ENCODE measurements around the gene PBRM1.

Gene PBRM1

GRCh38 chr3:52521881-52522650 lies 163.6 kb downstream of the PBRM1 start:
- no peak for DNase-seq

DNA sequence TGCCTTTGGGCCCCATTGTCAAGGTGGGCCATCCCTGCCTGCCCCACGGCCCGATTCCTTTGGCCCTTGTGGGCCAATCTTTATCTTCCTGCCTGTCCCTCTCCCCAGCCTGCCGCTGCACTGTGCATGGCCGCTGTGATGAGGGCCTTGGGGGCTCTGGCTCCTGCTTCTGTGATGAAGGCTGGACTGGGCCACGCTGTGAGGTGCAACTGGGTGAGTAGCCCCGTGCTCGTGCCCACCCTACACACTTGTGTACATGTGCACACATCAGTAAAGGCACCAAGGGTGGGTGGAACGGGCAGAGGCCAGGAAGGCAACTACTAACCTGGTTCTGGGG lies 164.3 kb downstream of the PBRM1 start:
- no peak for DNase-seq

DNA sequence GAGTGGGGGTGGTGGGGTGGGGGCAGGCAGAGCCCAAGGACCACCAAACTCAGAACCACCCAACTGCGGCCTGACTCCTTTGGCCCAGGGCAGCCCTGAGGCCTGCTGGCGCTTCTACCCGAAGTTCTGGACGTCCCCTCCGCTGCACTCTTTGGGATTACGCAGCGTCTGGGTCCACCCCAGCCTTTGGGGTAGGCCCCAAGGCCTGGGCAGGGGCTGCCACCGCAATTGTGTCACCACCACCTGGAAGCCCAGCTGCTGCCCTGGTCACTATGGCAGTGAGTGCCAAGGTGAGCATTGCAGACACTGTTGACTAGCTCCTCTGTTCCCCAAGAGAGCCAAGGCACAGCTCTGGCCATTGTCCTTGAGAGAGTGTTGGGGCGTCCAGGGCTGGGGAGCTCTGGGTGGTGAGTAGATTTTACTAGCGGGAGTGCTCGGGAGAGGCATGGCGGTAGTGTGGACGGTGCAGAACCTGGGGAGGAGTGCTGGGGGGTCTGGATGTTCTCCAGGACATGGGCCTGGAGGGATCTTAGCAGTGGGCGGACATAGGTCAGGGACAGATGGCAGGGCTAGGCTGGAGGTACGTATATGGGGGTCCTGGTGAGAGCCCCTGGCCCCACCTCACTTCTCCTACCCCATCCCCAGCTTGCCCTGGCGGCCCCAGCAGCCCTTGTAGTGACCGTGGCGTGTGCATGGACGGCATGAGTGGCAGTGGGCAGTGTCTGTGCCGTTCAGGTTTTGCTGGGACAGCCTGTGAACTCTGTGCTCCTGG lies 164.8 kb downstream of the PBRM1 start:
- no peak for DNase-seq

DNA sequence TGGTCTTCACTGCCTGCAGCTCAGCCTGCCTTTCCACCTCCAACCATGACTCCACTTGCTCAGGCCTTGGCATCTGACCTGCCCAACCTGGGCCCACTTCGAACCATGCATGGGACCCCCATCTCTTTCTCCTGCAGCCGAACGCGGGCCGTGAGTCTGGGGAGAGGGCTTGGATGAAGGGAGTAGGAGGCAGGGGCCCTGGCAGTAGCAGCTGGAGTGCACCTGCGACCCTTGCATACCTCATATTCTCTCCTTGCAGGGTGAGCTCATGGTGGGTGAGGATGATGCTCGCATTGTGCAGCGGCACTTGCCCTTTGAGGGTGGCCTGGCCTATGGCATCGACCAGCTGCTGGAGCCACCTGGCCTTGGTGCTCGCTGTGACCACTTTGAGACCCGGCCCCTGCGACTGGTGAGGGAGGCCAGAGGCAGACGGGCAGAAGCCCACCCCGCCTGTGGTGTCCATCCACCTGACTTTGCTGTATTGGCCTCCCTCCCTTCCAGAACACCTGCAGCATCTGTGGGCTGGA lies 165.5 kb downstream of the PBRM1 start:
- no peak for DNase-seq

DNA sequence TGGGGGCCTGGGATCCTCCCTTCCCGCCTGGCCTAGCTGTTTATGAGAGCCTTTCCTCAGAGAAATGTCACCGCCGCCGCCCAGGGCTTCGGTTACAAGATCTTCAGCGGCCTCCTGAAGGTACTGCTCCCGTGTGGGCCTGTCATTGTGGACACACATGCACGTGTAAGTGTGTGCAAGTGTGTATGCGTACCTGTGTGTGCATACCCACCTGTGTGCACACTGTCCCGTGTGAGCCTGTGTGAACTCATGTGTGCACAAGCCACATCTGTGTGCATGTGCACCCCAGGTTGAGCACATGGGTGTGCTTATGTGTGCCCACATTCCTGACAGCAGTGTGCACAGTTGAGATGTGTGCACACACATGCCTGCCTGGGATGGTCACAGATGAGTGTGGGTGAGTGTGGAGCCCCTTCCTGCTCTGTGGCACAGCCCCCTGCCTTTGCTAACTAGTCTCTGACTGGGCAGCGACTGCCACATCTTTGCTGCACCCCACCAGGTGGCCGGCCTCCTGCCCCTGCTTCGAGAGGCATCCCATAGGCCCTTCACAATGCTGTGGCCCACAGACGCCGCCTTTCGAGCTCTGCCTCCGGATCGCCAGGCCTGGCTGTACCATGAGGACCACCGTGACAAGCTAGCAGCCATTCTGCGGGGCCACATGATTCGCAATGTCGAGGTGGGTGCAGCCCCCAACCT lies 166.1 kb downstream of the PBRM1 start:
- DNase-seq: no peak

GRCh38 chr3:52518723-52519444 lies 166.8 kb downstream of the PBRM1 start:
- no peak for DNase-seq

GRCh38 chr3:52517796-52518722 lies 167.7 kb downstream of the PBRM1 start:
- no peak for DNase-seq

- no peak for DNase-seq
Measured at GRCh38 chr3:52516509-52517195, 169.1 kb downstream of the PBRM1 start.

DNA sequence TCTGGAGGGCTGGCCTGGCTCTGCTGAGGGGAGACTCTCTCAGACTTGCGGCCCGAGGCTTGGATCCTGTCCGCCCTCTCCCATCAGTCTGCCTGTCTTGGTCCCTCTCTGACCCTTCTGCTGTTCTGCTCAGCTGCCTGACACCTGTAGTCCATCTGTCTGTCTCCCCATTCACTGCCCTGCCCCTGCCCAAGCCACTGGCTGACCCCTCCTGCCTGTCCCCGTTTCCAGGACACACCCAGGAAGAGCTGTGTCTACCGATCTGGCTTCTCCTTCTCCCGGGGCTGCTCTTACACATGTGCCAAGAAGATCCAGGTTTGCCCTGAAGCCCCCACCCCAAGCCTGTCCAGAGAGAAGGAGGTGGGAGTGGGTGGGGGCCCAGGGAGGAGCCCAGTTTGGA lies 170.5 kb downstream of the PBRM1 start:
- no peak for DNase-seq

DNA sequence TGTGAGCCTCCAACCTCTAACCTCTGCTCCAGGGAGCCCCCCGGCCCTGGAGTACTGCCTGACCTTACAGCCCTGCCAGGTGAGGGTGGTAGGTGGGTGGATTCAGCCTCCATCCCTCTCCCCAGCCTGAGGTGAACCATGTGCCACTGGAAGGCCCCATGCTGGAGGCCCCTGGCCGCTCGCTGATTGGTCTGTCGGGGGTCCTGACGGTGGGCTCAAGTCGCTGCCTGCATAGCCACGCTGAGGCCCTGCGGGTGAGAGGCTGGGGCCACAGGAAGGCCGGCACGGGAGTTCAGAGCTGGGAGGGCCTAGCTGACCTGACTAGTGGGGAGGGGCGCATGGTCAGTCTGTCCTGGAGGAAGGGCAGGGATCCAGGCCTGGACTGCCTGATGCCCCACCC lies 171.1 kb downstream of the PBRM1 start:
- DNase-seq: no peak

- no peak for DNase-seq
Measured at GRCh38 chr3:52513281-52513680, 172.4 kb downstream of the PBRM1 start.

DNA sequence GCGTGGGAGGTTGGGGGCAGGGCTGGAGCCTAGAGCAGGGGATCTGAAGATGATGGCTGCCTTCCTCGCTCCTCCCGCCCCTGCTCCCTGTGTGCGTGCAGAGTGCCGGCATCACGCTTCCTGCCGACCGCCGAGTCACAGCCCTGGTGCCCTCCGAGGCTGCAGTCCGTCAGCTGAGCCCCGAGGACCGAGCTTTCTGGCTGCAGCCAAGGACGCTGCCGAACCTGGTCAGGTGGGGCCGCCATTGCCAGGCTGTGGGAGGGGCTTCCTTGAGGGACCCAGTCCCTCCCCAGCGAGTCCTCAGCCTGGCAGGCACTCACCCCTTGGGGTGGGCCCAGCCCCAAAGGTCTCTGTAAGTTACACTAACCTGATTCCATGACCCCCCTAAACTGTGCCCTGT lies 173.0 kb downstream of the PBRM1 start:
- DNase-seq: no peak

GRCh38 chr3:52512105-52512504 lies 173.6 kb downstream of the PBRM1 start:
- no peak for DNase-seq

DNA sequence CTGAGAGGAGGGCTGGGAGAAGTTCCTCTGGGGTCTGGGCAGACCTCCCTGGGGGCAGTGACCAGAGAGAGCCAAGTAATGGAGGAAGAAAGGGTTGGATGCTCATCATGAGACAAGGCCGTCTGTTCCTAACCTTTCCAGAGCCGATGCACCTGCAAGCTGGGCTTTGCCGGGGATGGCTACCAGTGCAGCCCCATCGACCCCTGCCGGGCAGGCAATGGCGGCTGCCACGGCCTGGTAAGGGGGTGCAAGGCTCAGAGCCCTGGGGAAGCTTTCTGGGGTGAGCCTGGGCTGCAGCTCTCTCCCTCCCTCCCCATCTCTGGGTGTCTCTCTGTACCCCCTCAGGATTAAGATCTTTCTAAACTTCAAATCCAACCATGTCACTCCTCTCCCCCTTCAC lies 174.2 kb downstream of the PBRM1 start:
- no peak for DNase-seq

DNA sequence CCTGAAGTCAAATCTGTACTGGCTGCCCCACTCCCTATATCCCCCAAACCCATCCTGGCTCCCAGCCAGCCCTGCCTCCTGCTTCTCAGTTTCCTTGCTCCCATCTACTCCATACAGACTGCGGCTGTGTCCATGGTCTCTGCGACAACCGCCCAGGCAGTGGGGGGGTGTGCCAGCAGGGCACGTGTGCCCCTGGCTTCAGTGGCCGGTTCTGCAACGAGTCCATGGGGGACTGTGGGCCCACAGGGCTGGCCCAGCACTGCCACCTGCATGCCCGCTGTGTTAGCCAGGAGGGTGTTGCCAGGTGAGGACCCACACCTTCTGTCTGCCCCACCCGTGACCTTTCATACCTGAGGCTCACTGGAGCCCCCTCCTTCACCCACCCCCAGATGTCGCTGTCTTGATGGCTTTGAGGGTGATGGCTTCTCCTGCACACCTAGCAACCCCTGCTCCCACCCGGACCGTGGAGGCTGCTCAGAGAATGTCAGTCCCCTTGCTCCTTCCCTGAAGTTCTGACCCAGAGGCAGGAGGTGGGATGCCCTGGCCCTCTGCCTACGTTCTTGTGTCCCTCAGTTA lies 175.9 kb downstream of the PBRM1 start:
- no peak for DNase-seq

DNA sequence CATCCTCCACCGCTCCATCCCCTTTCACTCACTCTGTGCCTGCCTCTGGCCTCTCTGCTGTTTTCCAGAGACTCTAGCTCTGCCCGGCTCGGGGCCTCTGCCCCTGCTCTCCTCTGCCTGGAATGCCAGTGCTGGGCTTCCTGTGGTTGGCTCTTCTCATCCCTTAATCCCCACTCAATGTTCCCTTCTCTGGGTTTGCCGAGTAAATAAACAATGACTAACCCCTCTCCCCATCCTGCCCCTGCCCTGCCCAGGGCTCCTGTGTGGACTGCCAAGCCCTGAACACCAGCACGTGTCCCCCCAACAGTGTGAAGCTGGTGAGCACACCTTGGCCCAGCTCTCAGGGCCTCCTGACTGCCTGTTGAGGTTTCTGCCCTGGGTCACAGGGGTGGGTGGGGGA lies 178.4 kb downstream of the PBRM1 start:
- no peak for DNase-seq

DNA sequence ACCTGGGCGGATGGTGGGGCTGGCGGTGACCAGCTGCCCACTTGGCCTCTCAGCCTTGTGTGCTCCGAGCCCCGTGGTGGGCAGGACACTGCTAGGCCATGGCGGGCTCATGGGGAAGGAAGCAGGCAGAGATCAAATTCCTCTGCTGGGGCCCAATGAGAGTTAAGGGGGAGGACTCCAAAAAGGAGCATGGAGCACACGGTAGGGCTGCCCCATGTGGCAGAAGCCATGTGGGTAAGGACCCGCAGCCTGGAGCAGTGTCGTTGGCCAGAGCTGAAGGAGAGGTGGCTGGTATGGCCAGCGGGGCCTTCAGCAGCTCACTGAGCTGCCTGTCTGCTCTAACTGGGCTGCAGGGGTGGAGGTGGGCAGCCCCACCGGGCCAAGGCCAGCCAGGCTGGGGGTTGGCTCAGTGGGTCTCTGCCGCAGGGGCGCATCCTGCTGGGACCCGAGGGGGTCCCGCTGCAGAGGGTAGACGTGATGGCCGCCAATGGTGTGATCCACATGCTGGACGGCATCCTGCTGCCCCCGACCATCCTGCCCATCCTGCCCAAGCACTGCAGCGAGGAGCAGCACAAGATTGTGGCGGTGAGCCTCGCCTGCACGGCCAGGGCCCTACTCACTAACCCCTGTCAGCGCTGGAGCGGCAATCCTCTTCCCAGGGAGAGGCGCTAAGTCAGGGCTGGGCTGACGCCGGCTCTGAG lies 179.3 kb downstream of the PBRM1 start:
- DNase-seq: no peak

DNA sequence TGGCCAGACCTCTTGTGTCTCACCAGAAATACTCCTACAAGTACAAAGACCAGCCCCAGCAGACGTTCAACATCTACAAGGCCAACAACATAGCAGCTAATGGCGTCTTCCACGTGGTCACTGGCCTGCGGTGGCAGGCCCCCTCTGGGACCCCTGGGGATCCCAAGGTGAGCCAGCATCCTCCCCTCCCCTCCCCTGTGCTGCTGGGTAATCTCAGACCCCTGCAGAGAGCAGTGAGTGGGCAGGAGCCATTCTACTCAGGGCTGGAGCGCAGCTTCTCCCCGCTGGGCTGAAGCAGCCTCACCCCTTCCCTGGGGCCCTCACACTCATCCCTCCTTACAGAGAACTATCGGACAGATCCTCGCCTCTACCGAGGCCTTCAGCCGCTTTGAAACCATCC lies 180.7 kb downstream of the PBRM1 start:
- no peak for DNase-seq

- DNase-seq: no peak
Measured at GRCh38 chr3:52503788-52504424, 181.8 kb downstream of the PBRM1 start.

All from inflammatory macrophage treated with lipopolysaccharide for 4 hours (primary cell).